ENCODE measurements around the gene SLC12A7.

DNA sequence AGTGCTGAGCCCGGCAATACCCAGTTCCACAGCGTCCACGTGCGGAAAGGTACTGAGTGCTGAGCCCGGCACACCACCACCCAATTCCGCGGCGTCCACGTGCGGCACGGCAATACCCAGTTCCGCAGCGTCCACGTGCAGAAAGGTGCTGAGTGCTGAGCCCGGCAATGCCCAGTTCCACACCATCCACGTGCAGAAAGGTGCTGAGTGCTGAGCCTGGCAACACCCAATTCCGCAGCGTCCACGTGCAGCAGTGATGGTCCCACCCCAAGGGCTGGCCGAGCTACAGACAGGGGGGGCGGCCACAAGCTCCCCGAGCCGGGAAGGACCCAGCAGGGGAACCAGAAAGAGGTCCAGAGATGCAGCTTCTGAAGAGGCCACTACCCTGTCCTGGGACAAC, 20.2 kb downstream of the SLC12A7 start:
- TF ChIP-seq JUN (CRISPR knock-in tag; IDR thresholded peaks at IDR 0.05) (no peak), STAT6 (CRISPR knock-in tag; conservative IDR thresholded peaks at IDR 0.05; ENCODE audit: low read depth) (no peak), USF2 (CRISPR knock-in tag; IDR thresholded peaks at IDR 0.05) (no peak)
- TF ChIP-seq, protein P1, sequence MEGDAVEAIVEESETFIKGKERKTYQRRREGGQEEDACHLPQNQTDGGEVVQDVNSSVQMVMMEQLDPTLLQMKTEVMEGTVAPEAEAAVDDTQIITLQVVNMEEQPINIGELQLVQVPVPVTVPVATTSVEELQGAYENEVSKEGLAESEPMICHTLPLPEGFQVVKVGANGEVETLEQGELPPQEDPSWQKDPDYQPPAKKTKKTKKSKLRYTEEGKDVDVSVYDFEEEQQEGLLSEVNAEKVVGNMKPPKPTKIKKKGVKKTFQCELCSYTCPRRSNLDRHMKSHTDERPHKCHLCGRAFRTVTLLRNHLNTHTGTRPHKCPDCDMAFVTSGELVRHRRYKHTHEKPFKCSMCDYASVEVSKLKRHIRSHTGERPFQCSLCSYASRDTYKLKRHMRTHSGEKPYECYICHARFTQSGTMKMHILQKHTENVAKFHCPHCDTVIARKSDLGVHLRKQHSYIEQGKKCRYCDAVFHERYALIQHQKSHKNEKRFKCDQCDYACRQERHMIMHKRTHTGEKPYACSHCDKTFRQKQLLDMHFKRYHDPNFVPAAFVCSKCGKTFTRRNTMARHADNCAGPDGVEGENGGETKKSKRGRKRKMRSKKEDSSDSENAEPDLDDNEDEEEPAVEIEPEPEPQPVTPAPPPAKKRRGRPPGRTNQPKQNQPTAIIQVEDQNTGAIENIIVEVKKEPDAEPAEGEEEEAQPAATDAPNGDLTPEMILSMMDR (IDR thresholded peaks at IDR 0.05) = no peak
